Colon (tissue), 2 donors: Measurements from ENCODE around the gene THRSP.

Experiments used
- FAIRE-seq: peaks from 2 replicates; lab custom pipeline; 2012; peaks lifted over from hg19 to GRCh38; lab: Jason Lieb, UNC
- donor health status: control.
- donor health status: control.

THRSP gene

DNA sequence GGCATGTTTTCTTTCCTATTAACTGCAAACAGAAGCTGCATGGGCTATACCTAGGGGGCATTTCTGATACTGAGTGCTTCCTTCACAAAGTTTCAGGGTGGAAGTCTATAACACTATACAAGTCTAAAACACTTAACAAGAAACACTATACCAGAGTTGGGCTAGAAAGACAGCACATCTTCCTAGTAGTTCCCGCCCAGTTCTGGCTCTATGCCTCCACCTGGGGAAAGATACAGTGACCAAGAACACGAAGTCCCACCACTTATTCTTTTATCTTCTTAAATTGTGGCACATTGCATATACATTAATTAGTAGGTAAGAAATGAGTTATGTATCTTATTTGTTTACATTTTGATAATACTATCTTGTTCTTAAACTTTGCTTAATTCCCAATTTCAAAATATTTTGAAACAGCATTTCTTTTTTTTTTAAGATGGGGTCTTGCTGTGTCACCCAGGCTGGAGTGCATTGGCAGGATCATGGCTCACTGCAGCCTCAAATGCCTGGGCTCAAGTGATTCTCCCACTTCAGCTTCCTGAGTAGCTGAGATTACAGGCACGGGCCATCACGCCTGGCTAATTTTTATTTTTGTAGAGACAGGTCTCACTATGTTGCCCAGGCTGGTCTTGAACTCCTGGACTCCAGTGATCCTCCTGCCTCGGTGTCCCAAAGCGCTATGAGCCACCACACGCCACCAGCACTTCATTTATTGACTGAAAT, 34.2 kb downstream of the THRSP start:
- no peak for FAIRE-seq

DNA sequence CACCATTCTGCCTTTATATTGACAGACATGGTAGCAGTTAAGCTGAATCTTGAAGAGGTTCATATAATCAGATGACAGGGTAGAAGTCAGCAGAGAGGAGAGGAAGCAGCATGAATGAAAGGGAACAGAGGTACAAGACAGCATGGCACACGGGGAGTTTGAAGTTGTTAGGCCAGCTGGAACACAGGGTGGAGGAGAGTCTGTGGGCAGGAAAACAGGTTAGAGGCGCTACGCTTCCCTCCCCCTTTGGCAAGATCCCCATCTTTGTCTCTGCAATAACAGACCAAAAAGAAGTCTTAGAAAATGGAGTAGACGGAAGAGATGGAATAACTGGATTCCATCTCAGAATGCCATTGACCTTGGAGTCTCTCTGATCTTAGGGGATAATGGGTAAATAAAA, 36.0 kb downstream of the THRSP start:
- no peak for FAIRE-seq

DNA sequence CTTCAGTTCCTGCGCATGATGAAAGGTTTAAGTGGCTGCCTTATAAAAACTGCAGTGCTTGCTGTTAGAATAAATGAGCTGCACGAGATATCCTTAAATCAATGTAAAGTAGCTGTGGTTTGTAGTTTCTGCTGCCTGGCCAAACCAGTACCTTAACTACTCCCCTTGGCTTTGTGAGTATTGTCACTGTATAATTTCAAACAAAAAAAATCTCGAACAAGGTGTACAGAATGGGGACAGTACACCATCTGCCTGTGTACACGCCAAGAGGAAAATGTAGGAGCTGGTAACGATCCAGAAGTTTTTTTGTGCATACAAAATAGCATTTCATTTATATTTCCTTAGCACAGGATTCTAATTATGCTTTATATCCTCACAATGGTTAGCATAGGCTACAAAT, 36.6 kb downstream of the THRSP start:
- FAIRE-seq = no peak

DNA sequence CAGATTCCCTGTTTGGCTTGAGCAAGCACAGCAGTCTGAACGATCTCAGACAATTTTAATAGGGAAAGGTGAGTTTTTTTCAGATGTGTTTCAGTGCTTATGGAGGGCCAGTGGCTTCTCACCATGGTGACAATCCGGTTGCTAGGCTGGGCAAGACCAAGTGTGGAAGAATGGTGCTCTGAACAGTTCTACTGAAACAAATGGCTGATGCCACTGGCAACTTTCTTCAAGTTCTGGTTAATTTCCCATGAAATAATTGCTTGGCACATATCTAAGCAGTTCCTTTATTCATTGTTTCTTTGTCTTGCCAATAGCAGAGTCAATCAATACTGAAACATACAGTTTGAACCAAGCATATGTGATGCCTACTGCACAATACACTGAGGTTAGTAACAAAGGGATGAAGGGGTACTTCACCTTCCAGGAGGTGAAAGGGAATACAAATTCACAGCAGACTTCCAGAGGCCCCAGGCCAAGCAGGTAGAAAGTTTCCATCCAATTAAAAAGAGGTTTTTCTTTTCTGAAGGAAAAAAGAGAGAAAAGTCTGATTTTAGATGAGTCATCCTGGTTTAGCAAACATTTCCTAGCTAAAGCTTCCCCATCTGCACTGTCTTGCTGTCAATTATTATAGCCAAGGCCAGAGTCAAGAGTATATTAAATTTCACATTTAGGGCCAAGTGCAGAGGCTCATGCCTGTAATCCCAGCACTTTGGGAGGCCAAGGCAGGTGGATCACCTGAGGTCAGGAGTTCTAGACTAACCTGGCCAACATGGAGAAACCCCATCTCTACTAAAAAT, 37.2 kb downstream of the THRSP start:
- no peak for FAIRE-seq

DNA sequence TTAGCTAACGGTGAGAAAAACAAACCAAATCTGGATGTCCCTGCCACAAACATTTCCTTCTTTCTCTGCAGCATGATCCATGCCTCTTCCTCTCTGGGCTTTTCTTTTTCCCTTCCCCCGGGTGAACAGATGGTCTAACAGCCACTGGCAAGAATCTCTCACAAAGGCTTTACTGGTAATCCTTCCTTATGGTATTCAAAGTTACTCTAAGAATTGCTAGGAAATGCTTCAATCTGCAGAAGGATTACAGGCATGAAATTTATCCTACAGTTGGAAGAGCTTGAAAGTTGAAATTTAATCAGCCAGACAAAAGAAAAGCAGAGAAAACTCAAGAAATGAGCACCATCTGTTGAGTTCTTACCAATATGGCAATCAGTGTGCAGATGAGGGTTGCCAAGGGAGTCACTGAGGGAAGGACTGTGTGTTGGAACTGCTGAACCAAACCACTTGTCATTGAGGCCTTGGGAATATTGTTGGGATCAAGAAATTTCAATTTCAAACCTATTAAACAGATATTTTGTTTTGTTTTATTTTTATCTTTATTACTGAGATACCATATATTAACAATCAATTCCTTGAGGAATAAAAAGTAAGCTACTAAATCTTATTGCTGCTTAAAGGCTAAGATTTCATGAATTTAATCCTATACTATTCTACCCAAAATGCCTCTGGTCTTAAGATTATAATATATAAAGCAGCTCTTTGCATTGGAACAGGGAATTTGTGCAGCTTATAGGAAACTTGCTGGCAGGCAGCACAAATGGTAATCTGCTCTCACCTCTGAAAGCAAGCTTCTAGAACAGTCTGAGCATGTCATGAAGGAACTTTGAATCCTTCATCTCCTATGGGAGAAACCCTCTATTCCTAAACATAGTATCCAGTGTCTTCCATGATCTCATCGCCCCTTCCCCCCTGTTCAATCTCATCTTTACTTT, 45.7 kb downstream of the THRSP start:
- no peak for FAIRE-seq

DNA sequence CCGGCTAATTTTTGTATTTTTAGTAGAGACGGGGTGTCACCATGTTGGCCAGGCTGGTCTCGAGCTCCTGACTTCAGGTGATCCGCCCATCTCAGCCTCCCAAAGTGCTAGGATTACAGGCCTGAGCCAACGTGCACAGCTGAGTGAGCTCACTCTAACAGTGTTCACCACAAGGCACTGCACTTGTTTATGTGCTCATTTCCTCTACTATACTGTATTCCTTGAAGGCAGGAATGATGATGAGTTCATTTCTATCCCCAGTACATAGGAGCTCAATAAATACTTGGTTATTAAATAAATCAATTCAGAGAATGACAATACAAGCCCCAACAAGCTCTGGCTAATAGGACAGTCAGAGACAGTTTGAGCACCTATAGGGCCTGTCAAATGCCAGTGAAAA, 46.7 kb downstream of the THRSP start:
- FAIRE-seq = no peak

DNA sequence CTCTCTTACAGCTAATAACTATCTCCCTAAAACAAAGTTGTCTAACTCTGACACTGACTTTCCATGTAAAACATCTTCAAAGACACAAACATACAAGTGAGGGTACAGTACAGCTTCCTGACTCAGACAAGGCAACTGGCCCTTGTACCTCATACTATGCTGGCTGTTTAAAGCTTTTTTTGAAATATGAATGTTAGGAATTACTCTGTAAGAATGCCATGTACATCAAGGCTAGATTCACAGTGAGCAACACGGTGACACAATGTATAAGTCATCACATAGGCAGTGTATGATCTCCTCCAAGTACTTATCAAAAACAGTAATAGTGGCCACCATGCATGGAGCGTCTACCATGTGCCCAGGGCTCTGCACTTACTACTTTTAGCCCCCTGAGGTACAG, 47.2 kb downstream of the THRSP start:
- FAIRE-seq = no peak

DNA sequence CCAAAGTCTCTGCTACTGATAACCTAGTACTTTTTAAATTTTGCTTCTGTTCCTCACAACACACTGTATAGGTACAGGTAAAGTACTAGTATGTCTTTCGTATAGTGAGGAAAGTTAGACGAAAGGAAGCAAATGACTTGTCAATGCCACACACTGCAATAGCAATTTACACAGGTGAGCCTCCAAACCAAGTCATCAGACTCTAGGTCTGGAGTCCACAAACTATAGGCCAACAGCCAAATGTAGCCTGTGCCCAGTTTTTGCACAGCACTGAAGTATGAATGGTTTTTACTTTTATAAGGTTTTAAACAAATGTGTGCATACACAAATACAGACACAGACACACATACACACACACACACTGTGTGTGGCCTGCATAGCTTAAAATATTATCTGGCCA, 47.6 kb downstream of the THRSP start:
- FAIRE-seq = no peak

DNA sequence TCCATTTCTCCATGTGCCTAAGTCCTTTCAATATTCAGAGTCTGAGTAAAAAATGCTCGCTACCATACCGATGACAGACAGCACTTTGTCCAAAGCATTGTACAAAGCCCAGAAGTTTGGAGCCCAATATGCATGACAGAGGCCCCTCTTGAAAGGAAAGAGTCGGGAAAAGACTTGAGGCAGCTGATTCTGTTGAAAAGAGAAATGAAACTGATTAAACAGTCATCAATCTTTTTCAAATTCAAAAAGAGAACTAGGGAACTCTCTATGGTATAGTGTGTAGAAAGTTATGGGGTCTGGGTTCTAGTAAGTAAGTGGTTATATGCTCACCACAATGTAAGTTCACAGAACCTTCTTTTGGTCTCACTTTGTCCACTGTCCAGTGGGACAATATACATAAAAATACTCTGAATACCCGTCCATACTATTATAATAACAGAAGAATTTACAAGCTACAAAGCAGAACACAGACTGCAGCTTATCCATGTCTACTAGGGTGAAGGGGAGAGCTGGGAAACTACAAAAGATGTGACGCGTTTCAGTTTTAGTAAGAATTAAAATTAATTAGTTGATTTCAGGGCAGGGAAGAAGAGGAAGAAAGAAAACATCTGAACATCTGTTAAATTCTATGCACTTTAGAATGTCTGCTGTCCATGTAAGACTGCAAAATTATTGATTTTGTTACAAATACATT, 49.1 kb downstream of the THRSP start:
- no peak for FAIRE-seq
